SK-N-MC (cell line): ENCODE results near the gene CCL21.

Experiments
- DNase-seq: peaks from one replicate; pipeline ENCODE4 v3.0.0-alpha.2; 2011; ENCODE audit warnings: low read depth, low spot score
- H3K27ac ChIP-seq: fragments of 200-600 bp; sonication (generic); 2 replicates; pipeline ENCODE4 v1.5.1; 2016; ENCODE audit warnings: mixed run types
- H3K36me3 ChIP-seq: fragments of 200-600 bp; sonication (generic); 2 replicates; pipeline ENCODE4 v1.6.1; 2017; ENCODE audit warnings: antibody characterized with exemption, low read length, mixed read lengths; ENCODE audit not compliant: insufficient read depth
- H3K4me3 ChIP-seq: fragments of 200-600 bp; sonication (generic); 2 replicates; pipeline ENCODE4 v1.5.1; 2016
- H3K9ac ChIP-seq: fragments of 200-600 bp; sonication (generic); 2 replicates; pipeline ENCODE4 v1.8.0; 2017; ENCODE audit warnings: mixed run types, mixed read lengths; ENCODE audit not compliant: insufficient read length
- H3K9me3 ChIP-seq: fragments of 200-600 bp; sonication (generic); 2 replicates; pipeline ENCODE4 v1.6.1; 2017; ENCODE audit warnings: low read depth, mild to moderate bottlenecking, antibody characterized with exemption, low read length, moderate library complexity, mixed read lengths
- EZH2 ChIP-seq: fragments of 200-600 bp; sonication (generic); IDR thresholded peaks from one replicate; pipeline ENCODE4 v1.6.1; 2017; ENCODE audit warnings: antibody characterized with exemption
- FOXP2 ChIP-seq: optimal IDR thresholded peaks from 2 replicates; pipeline ENCODE3; 2011; ENCODE audit warnings: mild to moderate bottlenecking, moderate library complexity; ENCODE audit not compliant: insufficient read depth; ENCODE audit errors: extremely low read length, control extremely low read depth
- POLR2AphosphoS5 ChIP-seq: IDR thresholded peaks from 2 replicates; pipeline ENCODE4 v1.6.1; 2012; ENCODE audit warnings: mild to moderate bottlenecking, low read depth, low read length, borderline replicate concordance

CCL21 gene

GRCh38 chr9:34669809-34670562, 40.0 kb downstream of the CCL21 start:
- TF ChIP-seq FOXP2 (no peak), POLR2AphosphoS5 (no peak), EZH2 (no peak)
- no peak for DNase-seq
- Histone ChIP-seq H3K36me3 (no peaks in the 10 kb centered on the region), H3K9ac (no peak overlapping the region), H3K4me3 (no peak overlapping the region), H3K27ac (no peak overlapping the region), H3K9me3 (no peaks in the 10 kb centered on the region)

- H3K9me3 ChIP-seq: no peaks in the 10 kb centered on the region
- TF ChIP-seq EZH2 (no peak), POLR2AphosphoS5 (peak; percentile 85)
- H3K4me3 ChIP-seq: peak overlapping the region; percentile 95
- peaks cover 4% of the 10 kb centered on the region; the same call in 1 of the 2 replicates for H3K36me3 ChIP-seq
- H3K27ac ChIP-seq: peak overlapping the region; percentile 94
- peak overlapping the region; percentile 93 for H3K9ac ChIP-seq
- no peak for DNase-seq
Measured at GRCh38 chr9:34665381-34666250, 44.3 kb downstream of the CCL21 start.

- DNase-seq: no peak
- Histone ChIP-seq H3K36me3 (peaks cover 8% of the 10 kb centered on the region; the same call in 1 of the 2 replicates), H3K27ac (no peak overlapping the region), H3K9ac (peak overlapping the region; percentile 58), H3K9me3 (no peaks in the 10 kb centered on the region), H3K4me3 (peak overlapping the region; percentile 95)
- no peak for TF ChIP-seq FOXP2
- TF ChIP-seq EZH2: no peak
- no peak; the same call in none of the 2 replicates for TF ChIP-seq POLR2AphosphoS5
Measured at GRCh38 chr9:34665067-34665380, 44.9 kb downstream of the CCL21 start.

GRCh38 chr9:34664281-34665066, 45.5 kb downstream of the CCL21 start:
- Histone ChIP-seq H3K4me3 (peak overlapping the region; percentile 95), H3K9ac (peak overlapping the region; percentile 58)
- TF ChIP-seq FOXP2 (no peak), EZH2 (no peak), POLR2AphosphoS5 (no peak)

DNA sequence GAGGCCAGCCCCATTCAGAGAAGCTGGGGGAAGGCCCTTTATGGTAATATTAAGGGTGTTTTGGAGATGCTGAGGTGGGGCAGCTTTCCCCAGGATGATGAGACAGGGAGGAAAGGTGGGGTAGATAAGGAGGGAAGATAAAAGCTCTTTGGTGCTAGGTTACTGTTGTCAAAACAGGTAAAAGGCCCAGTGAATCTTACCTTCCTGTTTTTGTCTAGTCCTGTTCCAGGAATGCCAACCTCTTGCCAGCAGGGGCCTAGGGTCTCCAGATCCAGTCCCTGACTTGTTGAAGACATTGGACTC, 46.7 kb downstream of the CCL21 start:
- Histone ChIP-seq H3K36me3 (peaks cover 14% of the 10 kb centered on the region; the same call in 1 of the 2 replicates), H3K9ac (no peak overlapping the region), H3K27ac (no peak overlapping the region), H3K4me3 (no peak overlapping the region), H3K9me3 (no peaks in the 10 kb centered on the region)
- TF ChIP-seq EZH2: no peak
- TF ChIP-seq POLR2AphosphoS5: no peak
- no peak for TF ChIP-seq FOXP2
- DNase-seq: no peak

More at GRCh38 chr9:34664281-34665066, 45.5 kb downstream of the CCL21 start:
- Histone ChIP-seq H3K36me3 (peaks cover 14% of the 10 kb centered on the region; the same call in 1 of the 2 replicates), H3K9me3 (no peaks in the 10 kb centered on the region), H3K27ac (no peak overlapping the region)
- no peak for DNase-seq

GRCh38 chr9:34662526-34663302, 47.2 kb downstream of the CCL21 start, which contains the start of gene CCL27:
TSS of gene CCL27 (minus strand) at chr9:34662657. CDS start at chr9:34662633, 24 bp downstream.
- H3K36me3 ChIP-seq: peaks cover 14% of the 10 kb centered on the region; the same call in 1 of the 2 replicates
- H3K9me3 ChIP-seq: no peaks in the 10 kb centered on the region
- DNase-seq: no peak
- no peak for TF ChIP-seq FOXP2
- TF ChIP-seq POLR2AphosphoS5: no peak
- no peak for TF ChIP-seq EZH2
- no peak within 1 kb of the TSS for H3K4me3 ChIP-seq
- no peak within 1 kb of the TSS for H3K27ac ChIP-seq
- no peak within 1 kb of the TSS for H3K9ac ChIP-seq

DNA sequence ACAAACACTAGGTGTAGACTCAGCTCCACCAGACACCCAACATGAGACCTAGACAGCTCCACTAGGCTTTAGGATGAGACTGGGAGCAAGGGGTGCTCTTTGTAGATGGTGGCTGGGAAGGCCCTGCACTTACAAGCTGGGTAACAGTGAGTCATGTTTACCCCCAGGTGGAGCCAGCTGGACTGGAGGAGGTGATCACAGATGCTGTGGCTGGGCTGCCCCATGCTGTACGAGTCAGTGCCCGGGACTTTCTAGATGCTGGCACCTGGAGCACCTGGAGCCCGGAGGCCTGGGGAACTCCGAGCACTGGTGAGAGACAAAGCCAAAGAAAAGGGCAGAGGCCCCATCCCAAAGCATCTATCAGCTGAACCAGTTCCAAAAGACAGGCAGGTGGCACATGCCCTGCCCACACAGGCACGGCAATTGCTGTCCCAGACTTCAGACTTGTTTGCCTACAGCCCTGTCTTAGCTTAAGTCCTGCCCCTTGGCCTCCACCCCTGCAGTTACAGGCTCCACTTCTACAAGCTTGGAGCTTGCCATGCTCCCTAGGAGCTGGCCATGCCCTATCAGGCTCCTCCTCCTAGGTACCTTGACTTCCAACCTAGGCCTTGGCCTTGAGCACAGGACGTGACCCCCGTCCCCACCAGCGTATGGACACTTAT, 50.2 kb downstream of the CCL21 start:
- DNase-seq: no peak
- H3K27ac ChIP-seq: no peak overlapping the region

More for the DNA sequence above, 50.2 kb downstream of the CCL21 start:
- Histone ChIP-seq H3K9me3 (no peaks in the 10 kb centered on the region), H3K36me3 (peaks cover 14% of the 10 kb centered on the region; the same call in 1 of the 2 replicates), H3K9ac (no peak overlapping the region), H3K4me3 (no peak overlapping the region)
- TF ChIP-seq POLR2AphosphoS5 (no peak), EZH2 (no peak)
